H9 (cell line): ENCODE data around the gene ARHGAP10. TPM values are rescaled to one million over a fixed set of nuclear protein-coding genes. Genes with fewer than 3 reads are reported as not detected.

ENCODE experiments used
- DNase-seq: peaks from one replicate; pipeline ENCODE4 v3.0.0-alpha.2; 2017
- H2AFZ ChIP-seq: one replicate; pipeline ENCODE4 v1.6.1; 2013; ENCODE audit warnings: mild to moderate bottlenecking, low read length, control low read depth, moderate library complexity
- H2AK5ac ChIP-seq: 2 replicates; pipeline ENCODE4 v1.6.1; 2013; ENCODE audit warnings: low read length, control low read depth, mixed read lengths; ENCODE audit not compliant: insufficient read length
- H2BK120ac ChIP-seq: one replicate; pipeline ENCODE4 v1.6.1; 2013; ENCODE audit warnings: low read depth, mild to moderate bottlenecking, low read length, control low read depth, inconsistent platforms; ENCODE audit not compliant: poor library complexity, severe bottlenecking
- H2BK12ac ChIP-seq: 2 replicates; pipeline ENCODE4 v1.6.1; 2013; ENCODE audit warnings: low read length, control low read depth, mixed read lengths, low read depth; ENCODE audit not compliant: insufficient read length
- H2BK15ac ChIP-seq: 2 replicates; pipeline ENCODE4 v1.6.1; 2013; ENCODE audit warnings: low read depth, low read length, control low read depth
- H2BK20ac ChIP-seq: one replicate; pipeline ENCODE4 v1.6.1; 2013; ENCODE audit warnings: low read depth, mild to moderate bottlenecking, low read length, control low read depth, inconsistent platforms; ENCODE audit not compliant: poor library complexity, severe bottlenecking
- H2BK5ac ChIP-seq: 2 replicates; pipeline ENCODE4 v1.6.1; 2013; ENCODE audit warnings: low read length, control low read depth, mixed read lengths; ENCODE audit not compliant: insufficient read length
- H3K14ac ChIP-seq: 2 replicates; pipeline ENCODE4 v1.6.1; 2013; ENCODE audit warnings: low read length, control low read depth; ENCODE audit not compliant: insufficient read depth
- H3K18ac ChIP-seq: 2 replicates; pipeline ENCODE4 v1.6.1; 2013; ENCODE audit warnings: low read depth, mild to moderate bottlenecking, mixed read lengths, low read length, control low read depth; ENCODE audit not compliant: insufficient read length
- H3K23ac ChIP-seq: 2 replicates; pipeline ENCODE4 v1.6.1; 2013; ENCODE audit warnings: low read length, control low read depth, mixed read lengths, low read depth; ENCODE audit not compliant: insufficient read length
- H3K23me2 ChIP-seq: 2 replicates; pipeline ENCODE4 v1.6.1; 2013; ENCODE audit warnings: low read depth, mild to moderate bottlenecking, mixed read lengths, low read length, control low read depth; ENCODE audit not compliant: insufficient read length, poor library complexity, severe bottlenecking
- H3K27ac ChIP-seq: 2 replicates; pipeline ENCODE4 v1.5.1; 2013; ENCODE audit warnings: low read length, control low read depth, mixed read lengths, low read depth; ENCODE audit not compliant: insufficient read length
- H3K27me3 ChIP-seq: 2 replicates; pipeline ENCODE4 v1.6.1; 2013; ENCODE audit warnings: low read length, control low read depth, inconsistent platforms; ENCODE audit not compliant: insufficient read depth
- H3K4ac ChIP-seq: 2 replicates; pipeline ENCODE4 v1.6.1; 2013; ENCODE audit warnings: low read depth, mild to moderate bottlenecking, control low read depth, inconsistent platforms, low read length, moderate library complexity
- H3K4me1 ChIP-seq: 2 replicates; pipeline ENCODE4 v1.6.1; 2013; ENCODE audit warnings: low read length, control low read depth, inconsistent platforms; ENCODE audit not compliant: insufficient read depth
- H3K4me2 ChIP-seq: 2 replicates; pipeline ENCODE4 v1.6.1; 2013; ENCODE audit warnings: low read length, control low read depth, mixed read lengths; ENCODE audit not compliant: insufficient read length, insufficient read depth
- H3K56ac ChIP-seq: 2 replicates; pipeline ENCODE4 v1.6.1; 2013; ENCODE audit warnings: low read depth, mild to moderate bottlenecking, mixed read lengths, low read length, control low read depth; ENCODE audit not compliant: insufficient read length
- H3K79me1 ChIP-seq: 2 replicates; pipeline ENCODE4 v1.6.1; 2013; ENCODE audit warnings: low read depth, mild to moderate bottlenecking, moderate library complexity, low read length, control low read depth, inconsistent platforms; ENCODE audit not compliant: insufficient read depth, poor library complexity, severe bottlenecking
- H3K79me2 ChIP-seq: 2 replicates; pipeline ENCODE4 v1.6.1; 2013; ENCODE audit warnings: low read length, control low read depth, inconsistent platforms; ENCODE audit not compliant: insufficient read depth
- H3K9ac ChIP-seq: 2 replicates; pipeline ENCODE4 v1.6.1; 2013; ENCODE audit warnings: low read length, control low read depth, mixed read lengths; ENCODE audit not compliant: insufficient read length; ENCODE audit errors: extremely low read depth
- H3K9me3 ChIP-seq: one replicate; pipeline ENCODE4 v1.6.1; 2013; ENCODE audit warnings: low read depth, low read length, inconsistent platforms; ENCODE audit not compliant: control insufficient read depth
- H3T11ph ChIP-seq: one replicate; pipeline ENCODE4 v1.6.1; 2013; ENCODE audit warnings: mild to moderate bottlenecking, low read length, control low read depth, inconsistent platforms
- H4K20me1 ChIP-seq: one replicate; pipeline ENCODE4 v1.6.1; 2013; ENCODE audit not compliant: control insufficient read depth, insufficient read length, insufficient read depth
- H4K5ac ChIP-seq: 2 replicates; pipeline ENCODE4 v1.6.1; 2013; ENCODE audit warnings: low read depth, mild to moderate bottlenecking, mixed read lengths, low read length, control low read depth; ENCODE audit not compliant: insufficient read length
- H4K8ac ChIP-seq: replicated peaks from 2 replicates; pipeline ENCODE4 v1.6.1; 2013; ENCODE audit warnings: low read length, control low read depth, mixed read lengths, low read depth; ENCODE audit not compliant: insufficient read length
- H4K91ac ChIP-seq: 2 replicates; pipeline ENCODE4 v1.6.1; 2013; ENCODE audit warnings: low read depth, mild to moderate bottlenecking, moderate library complexity, mixed read lengths, low read length, control low read depth; ENCODE audit not compliant: insufficient read length
- H3K27ac Mint-ChIP-seq, 3 experiments: 2 replicates in 2 of 3; 3 replicates in 1 of 3; pipeline ENCODE4 v1.8.0; 2020 to 2021; ENCODE audit warnings: mixed read lengths in 3 of 3, mild to moderate bottlenecking in 1 of 3, moderate library complexity in 1 of 3
- H3K27me3 Mint-ChIP-seq: 2 replicates; pipeline ENCODE4 v1.8.0; 2021; ENCODE audit warnings: low read depth, mild to moderate bottlenecking, moderate library complexity, mixed read lengths
- H3K36me3 Mint-ChIP-seq, 3 experiments: 2 replicates in 2 of 3; 3 replicates in 1 of 3; pipeline ENCODE4 v1.8.0; 2020 to 2021; ENCODE audit warnings: low read depth in 3 of 3, mixed read lengths in 3 of 3; ENCODE audit not compliant: insufficient read depth in 1 of 3
- H3K4me1 Mint-ChIP-seq, 2 experiments: 2 replicates each; pipeline ENCODE4 v1.8.0; 2020; ENCODE audit warnings: mixed read lengths in 2 of 2
- H3K4me3 Mint-ChIP-seq, 2 experiments: 2 replicates in 1 of 2; 3 replicates in 1 of 2; pipeline ENCODE4 v1.8.0; 2020 to 2021; ENCODE audit warnings: mild to moderate bottlenecking in 2 of 2, mixed read lengths in 2 of 2, moderate library complexity in 1 of 2
- H3K9me3 Mint-ChIP-seq, 2 experiments: 2 replicates in 1 of 2; 3 replicates in 1 of 2; pipeline ENCODE4 v1.8.0; 2020; ENCODE audit warnings: mild to moderate bottlenecking in 2 of 2, mixed read lengths in 2 of 2, moderate library complexity in 1 of 2
- CTCF ChIP-seq: fragments of 200-600 bp; sonication (generic); conservative IDR thresholded peaks from 3 replicates; pipeline ENCODE4 v1.8.0; 2021; ENCODE audit warnings: antibody characterized with exemption, mild to moderate bottlenecking
- WGBS: extraction: QIAGEN DNeasy Blood & Tissue Kit; methylation state at CpG from one replicate; pipeline ENCODE4 v1.1.7; 2013; ENCODE audit warnings: missing lambda C conversion rate, low lambda C conversion rate, mixed read lengths; ENCODE audit not compliant: insufficient read length; ENCODE audit errors: extremely low coverage; 5-methylcytosine and 5-hydroxymethylcytosine counted together
- total RNA-seq: library from RNA; stranded (reverse); gene quantifications from 2 replicates; pipeline ENCODE4 v1.2.1, GENCODE V29; 2021

Gene ARHGAP10
- total RNA-seq, 1 experiment from 2014 or later = 7.8 TPM

GRCh38 chr4:147851135-147851534 lies 119.2 kb downstream of the ARHGAP10 start:
- Histone ChIP-seq H3K27me3 (no peaks in the 10 kb centered on the region; the same call in 1 of the 2 replicates), H2BK15ac (no peak overlapping the region), H3K79me2 (no peaks in the 10 kb centered on the region), H3K4ac (no peak overlapping the region), H3K23ac (no peak overlapping the region), H3K14ac (no peak overlapping the region), H4K5ac (no peak overlapping the region), H2BK12ac (no peak overlapping the region), H3K9me3 (no peaks in the 10 kb centered on the region), H3K4me1 (no peaks in the 10 kb centered on the region; the same call in 1 of the 2 replicates), H3K27ac (no peak overlapping the region), H3K56ac (no peak overlapping the region), H3K9ac (no peak overlapping the region), H4K20me1 (no peaks in the 10 kb centered on the region), H2BK20ac (no peak overlapping the region), H3K4me2 (no peak overlapping the region), H4K8ac (no peak overlapping the region), H4K91ac (no peak overlapping the region), H2BK5ac (no peak overlapping the region), H3T11ph (no peak overlapping the region), H2AK5ac (no peak overlapping the region), H3K18ac (no peak overlapping the region), H3K23me2 (no peaks in the 10 kb centered on the region), H2AFZ (no peak overlapping the region), H2BK120ac (no peak overlapping the region), H3K79me1 (no peaks in the 10 kb centered on the region)
- no peak overlapping the region for H3K4me3 Mint-ChIP-seq
- peaks cover 0 to 8% (median 8%) of the 10 kb centered on the region in 3 experiments; a peak in 3 of 7 replicates for H3K36me3 Mint-ChIP-seq
- DNase-seq = no peak
- no peaks in the 10 kb centered on the region for H3K27me3 Mint-ChIP-seq
- H3K27ac Mint-ChIP-seq = no peak overlapping the region
- peaks cover 0 to 5% of the 10 kb centered on the region in 2 experiments; a peak in 1 of 5 replicates for H3K9me3 Mint-ChIP-seq
- peaks cover 17 to 24% of the 10 kb centered on the region in 2 experiments for H3K4me1 Mint-ChIP-seq
- no CpG with 5 or more reads among the region's 2 CpGs for WGBS
- TF ChIP-seq CTCF = no peak
